HepG2 (cell line): ENCODE measurements around the gene GAS2L1. TPM values are rescaled to one million over a fixed set of nuclear protein-coding genes. Genes with fewer than 3 reads are reported as not detected.

Source experiments
- BCLAF1 ChIP-seq: fragments of 450-650 bp; IDR thresholded peaks from 2 replicates; pipeline ENCODE4 v1.6.1; 2017; ENCODE audit warnings: mild to moderate bottlenecking
- GTF2F1 ChIP-seq: fragments of 150-350 bp; IDR thresholded peaks from 2 replicates; pipeline ENCODE4 v1.6.1; 2014; ENCODE audit warnings: low read length
- PRDM15 ChIP-seq: sonication (generic); formaldehyde crosslinking; IDR thresholded peaks from 2 replicates; pipeline ENCODE4 v1.4.0; 2020; ENCODE audit warnings: missing genetic modification reagents
- SKI ChIP-seq: fragments of 450-650 bp; IDR thresholded peaks from one replicate; pipeline ENCODE4 v1.6.1; 2018; ENCODE audit warnings: mild to moderate bottlenecking; ENCODE audit not compliant: partially characterized antibody
- SMAD1 ChIP-seq: sonication (generic); formaldehyde crosslinking; IDR thresholded peaks from 2 replicates; pipeline ENCODE4 v1.4.0; 2020; ENCODE audit warnings: missing genetic modification reagents, low read depth, mild to moderate bottlenecking, borderline replicate concordance
- SYNCRIP ChIP-seq: fragments of 200-400 bp; formaldehyde crosslinking; IDR thresholded peaks from 2 replicates; pipeline ENCODE4 v1.6.1; 2018; ENCODE audit warnings: mild to moderate bottlenecking, low read depth, low read length; ENCODE audit not compliant: insufficient read depth
- ZNF557 ChIP-seq: sonication (generic); formaldehyde crosslinking; IDR thresholded peaks from 2 replicates; pipeline ENCODE4 v1.4.0; 2020; ENCODE audit warnings: missing genetic modification reagents
- ZNF646 ChIP-seq: sonication (generic); formaldehyde crosslinking; IDR thresholded peaks from 2 replicates; pipeline ENCODE4 v1.9.0; 2021; ENCODE audit warnings: mild to moderate bottlenecking, missing genetic modification reagents
- ZNF879 ChIP-seq: sonication (generic); formaldehyde crosslinking; IDR thresholded peaks from 2 replicates; pipeline ENCODE4 v1.8.1; 2023; ENCODE audit warnings: missing genetic modification reagents
- polyA plus RNA-seq, 8 experiments: library from polyadenylated mRNA; depleted of rRNA in 3 of 8; stranded (reverse) in 7 of 8; unstranded in 1 of 8; fragments of >200 nt; fragmentation: Illumina TruSeq in 4 of 8; extraction: Trizol in 4 of 8; gene quantifications; 2 replicates each; pipeline versions ENCODE4 v1.2.1 to v1.2.3, GENCODE V29; 2011 to 2016; ENCODE audit warnings: low read depth in 4 of 8, missing spikeins in 1 of 8, mixed read lengths in 1 of 8; ENCODE audit not compliant: insufficient read depth in 1 of 8
- total RNA-seq, 5 experiments: library from RNA; depleted of rRNA; stranded (reverse); fragments of >200 nt; fragmentation: Illumina TruSeq; extraction: Trizol; gene quantifications; 2 replicates each; pipeline ENCODE4 v1.2.3, GENCODE V29; 2016; ENCODE audit warnings: low read depth in 1 of 5
- TF ChIP-seq, protein P1 (sequence below): sonication (generic); formaldehyde crosslinking; IDR thresholded peaks from 2 replicates; pipeline ENCODE4 v1.4.0; 2020; ENCODE audit warnings: missing genetic modification reagents
- TF ChIP-seq, protein P2 (sequence below): sonication (generic); formaldehyde crosslinking; conservative IDR thresholded peaks from 2 replicates; pipeline ENCODE4 v1.4.0; 2020; ENCODE audit warnings: missing genetic modification reagents

The GAS2L1 gene
- total and polyA plus RNA-seq, 2 of the 13 experiments (the other 11 are each of a cell fraction or from before 2014, with no cell fraction given), result 1.8 to 3.3 TPM

DNA sequence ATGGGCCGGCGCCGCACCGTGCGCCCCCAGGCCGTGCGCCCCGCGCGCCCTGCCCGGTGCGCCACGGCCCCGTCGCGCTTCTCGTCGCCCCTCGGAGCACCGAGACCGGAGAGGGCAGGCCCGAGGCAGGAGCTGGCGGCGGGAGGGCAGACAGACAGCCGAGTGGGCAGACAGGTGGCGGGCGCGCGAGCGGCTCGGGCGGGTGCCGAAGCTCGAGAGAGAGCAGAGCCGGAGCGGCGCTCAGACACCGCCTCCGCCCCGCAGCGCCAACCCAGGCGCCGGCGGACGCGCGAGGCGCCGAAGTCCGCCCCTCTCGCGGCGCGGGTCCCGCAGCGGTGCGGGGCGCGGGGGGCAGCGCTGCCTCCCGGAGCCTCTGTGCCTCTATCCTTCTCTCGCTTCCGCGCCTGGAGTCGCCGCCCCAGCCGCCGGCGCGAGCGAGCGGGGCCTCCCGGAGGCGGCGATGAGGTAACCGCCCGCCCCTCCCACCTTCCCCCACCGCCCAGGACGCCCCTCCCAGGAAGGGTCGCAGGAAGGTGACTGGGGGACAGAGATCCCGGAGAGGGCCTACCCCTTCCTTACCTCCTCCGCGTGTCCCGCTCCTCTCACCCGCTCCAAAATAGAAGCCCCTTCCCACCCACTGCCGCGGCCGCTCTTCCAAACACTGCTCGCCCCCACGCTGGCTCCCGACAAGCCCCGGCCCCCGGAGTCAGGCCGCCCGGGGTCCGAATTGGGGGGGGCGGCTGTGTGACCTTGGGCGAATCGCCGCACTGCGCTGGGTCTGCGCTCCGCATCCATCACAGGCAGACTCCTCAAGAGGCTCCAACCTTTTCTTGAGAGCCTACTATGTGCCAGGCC lies 9.1 kb downstream of the GAS2L1 start, which contains the start of gene RASL10A (continued):
- TF ChIP-seq ZNF646 (CRISPR knock-in tag), result no peak
- TF ChIP-seq ZNF879 (CRISPR knock-in tag), result no peak
- no peak for TF ChIP-seq ZNF557 (CRISPR knock-in tag)
- TF ChIP-seq PRDM15 (CRISPR knock-in tag), result no peak
- TF ChIP-seq, protein P1, sequence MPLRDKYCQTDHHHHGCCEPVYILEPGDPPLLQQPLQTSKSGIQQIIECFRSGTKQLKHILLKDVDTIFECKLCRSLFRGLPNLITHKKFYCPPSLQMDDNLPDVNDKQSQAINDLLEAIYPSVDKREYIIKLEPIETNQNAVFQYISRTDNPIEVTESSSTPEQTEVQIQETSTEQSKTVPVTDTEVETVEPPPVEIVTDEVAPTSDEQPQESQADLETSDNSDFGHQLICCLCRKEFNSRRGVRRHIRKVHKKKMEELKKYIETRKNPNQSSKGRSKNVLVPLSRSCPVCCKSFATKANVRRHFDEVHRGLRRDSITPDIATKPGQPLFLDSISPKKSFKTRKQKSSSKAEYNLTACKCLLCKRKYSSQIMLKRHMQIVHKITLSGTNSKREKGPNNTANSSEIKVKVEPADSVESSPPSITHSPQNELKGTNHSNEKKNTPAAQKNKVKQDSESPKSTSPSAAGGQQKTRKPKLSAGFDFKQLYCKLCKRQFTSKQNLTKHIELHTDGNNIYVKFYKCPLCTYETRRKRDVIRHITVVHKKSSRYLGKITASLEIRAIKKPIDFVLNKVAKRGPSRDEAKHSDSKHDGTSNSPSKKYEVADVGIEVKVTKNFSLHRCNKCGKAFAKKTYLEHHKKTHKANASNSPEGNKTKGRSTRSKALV (CRISPR knock-in tag), result peak; percentile 7; the same call in 1 of the 2 replicates
- TF ChIP-seq, protein P2, sequence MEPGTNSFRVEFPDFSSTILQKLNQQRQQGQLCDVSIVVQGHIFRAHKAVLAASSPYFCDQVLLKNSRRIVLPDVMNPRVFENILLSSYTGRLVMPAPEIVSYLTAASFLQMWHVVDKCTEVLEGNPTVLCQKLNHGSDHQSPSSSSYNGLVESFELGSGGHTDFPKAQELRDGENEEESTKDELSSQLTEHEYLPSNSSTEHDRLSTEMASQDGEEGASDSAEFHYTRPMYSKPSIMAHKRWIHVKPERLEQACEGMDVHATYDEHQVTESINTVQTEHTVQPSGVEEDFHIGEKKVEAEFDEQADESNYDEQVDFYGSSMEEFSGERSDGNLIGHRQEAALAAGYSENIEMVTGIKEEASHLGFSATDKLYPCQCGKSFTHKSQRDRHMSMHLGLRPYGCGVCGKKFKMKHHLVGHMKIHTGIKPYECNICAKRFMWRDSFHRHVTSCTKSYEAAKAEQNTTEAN (CRISPR knock-in tag), result no peak
- no peak for TF ChIP-seq BCLAF1
- no peak for TF ChIP-seq GTF2F1
- TF ChIP-seq SKI, result peak; percentile 18
- no peak for TF ChIP-seq SYNCRIP
- no peak for TF ChIP-seq SMAD1
